Measurements from ENCODE around the gene SNAP47.

Gene SNAP47

DNA sequence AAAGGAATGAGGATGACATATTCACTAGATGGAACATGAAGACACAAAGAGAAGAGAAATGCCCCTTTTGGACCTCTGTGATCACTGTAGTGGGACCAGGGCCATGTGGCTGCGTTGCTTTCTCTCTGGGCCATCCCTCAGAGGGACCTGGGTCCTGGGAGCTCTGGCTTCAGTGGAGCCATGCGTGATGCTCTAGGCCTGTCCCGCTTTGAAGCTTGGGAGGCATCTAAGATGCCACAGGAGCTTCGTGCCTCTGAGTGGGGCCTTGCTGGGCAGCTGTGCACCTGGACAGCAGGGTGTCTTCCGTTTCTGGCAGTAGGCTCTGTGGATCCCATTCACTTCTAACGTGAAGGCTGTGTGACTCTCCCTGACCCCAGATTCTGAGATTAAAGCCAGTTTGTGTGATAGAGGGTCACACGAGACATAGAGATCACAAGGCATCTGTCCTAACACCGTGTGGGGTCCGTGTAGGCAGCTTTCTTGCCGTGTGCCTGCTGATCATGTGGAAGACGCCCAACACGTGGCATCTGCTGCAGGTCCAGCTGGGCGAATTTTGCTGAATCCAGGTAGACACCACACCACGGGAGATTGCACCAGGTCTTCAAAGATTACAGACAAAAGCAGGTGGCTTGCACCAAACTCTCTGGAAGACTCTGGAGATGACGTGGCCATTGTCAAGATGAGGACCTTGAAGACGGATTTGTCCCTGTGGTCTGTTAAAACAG is 63.0 kb downstream of the SNAP47 start:
- DNase-seq (ENCODE audit: low read depth in 3 of 3) = no peak

- DNase-seq (ENCODE audit: low read depth in 3 of 3) = no peak
Observed at GRCh38 chr1:227799756-227800155, 64.5 kb downstream of the SNAP47 start.

GRCh38 chr1:227803933-227804332 is 68.7 kb downstream of the SNAP47 start:
- no peak for DNase-seq (ENCODE audit: low read depth in 3 of 3)

DNA sequence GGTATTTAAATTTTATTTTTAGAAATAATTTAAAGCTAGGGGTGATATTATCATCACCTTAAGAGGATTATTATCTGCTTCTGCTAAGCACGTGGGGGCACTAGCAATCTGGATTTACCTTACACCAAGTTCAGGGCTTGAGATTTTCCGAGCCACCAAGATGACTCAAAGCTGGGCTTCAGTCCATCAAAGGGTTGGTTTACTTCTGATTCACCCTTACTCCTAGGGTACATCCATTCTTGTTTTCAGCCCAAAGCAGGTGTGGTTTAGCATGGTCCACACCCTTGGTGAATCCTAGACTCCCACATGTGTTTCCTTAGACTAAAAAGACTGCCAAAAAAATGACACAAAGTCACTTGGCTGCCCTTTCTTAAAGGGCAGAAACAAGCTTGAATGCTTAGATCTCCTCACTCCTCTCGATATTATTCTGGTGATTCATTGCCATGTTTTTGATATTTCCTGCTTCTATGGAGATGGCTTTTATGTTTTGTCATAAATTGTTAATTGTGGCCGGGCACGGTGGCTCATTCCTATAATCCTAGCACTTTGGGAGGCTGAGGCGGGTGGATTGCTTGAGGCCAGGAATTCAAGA is 70.5 kb downstream of the SNAP47 start:
- no peak for DNase-seq (ENCODE audit: low read depth in 3 of 3)

- DNase-seq (ENCODE audit: low read depth in 3 of 3) = no peak
Observed at GRCh38 chr1:227808566-227808965, 73.3 kb downstream of the SNAP47 start.

- DNase-seq (ENCODE audit: low read depth in 3 of 3) = no peak
Observed at GRCh38 chr1:227809026-227809425, 73.8 kb downstream of the SNAP47 start.

- no peak for DNase-seq (ENCODE audit: low read depth in 3 of 3)
Observed at GRCh38 chr1:227813962-227814361, 78.7 kb downstream of the SNAP47 start.

GRCh38 chr1:227815468-227816409 is 80.5 kb downstream of the SNAP47 start, which contains the start of gene PRSS38:
Gene PRSS38 (plus strand): TSS chr1:227815675. CDS start chr1:227815717, 42 bp downstream.
- DNase-seq (ENCODE audit: low read depth in 3 of 3) = no peak

DNA sequence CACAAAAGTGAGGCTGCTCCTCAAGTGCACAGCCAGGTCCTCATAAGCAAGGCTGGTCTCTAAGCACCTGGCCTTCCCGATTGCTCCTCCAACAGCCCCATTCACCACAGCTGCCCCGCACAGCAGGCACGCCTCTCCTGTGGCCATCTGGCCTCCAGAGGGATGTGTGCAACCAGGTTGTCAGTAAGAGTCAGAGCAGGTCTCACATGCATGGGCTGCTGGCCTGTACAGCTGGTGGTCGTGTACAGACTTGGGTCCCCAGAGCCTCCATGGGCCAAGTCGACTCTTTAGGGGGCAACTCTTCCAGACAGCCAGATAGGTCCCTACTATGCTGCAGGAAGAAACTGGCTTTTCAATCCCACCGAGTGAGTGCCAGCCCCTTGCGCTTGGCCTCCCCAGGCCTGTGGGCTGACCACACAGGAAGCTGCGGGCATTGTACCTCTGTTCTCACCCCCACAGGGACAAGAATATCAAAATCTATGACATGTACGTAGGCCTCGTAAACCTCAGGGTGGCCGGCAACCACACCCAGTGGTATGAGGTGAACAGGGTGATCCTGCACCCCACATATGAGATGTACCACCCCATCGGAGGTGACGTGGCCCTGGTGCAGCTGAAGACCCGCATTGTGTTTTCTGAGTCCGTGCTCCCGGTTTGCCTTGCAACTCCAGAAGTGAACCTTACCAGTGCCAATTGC is 81.7 kb downstream of the SNAP47 start:
- no peak for DNase-seq (ENCODE audit: low read depth in 3 of 3)

DNA sequence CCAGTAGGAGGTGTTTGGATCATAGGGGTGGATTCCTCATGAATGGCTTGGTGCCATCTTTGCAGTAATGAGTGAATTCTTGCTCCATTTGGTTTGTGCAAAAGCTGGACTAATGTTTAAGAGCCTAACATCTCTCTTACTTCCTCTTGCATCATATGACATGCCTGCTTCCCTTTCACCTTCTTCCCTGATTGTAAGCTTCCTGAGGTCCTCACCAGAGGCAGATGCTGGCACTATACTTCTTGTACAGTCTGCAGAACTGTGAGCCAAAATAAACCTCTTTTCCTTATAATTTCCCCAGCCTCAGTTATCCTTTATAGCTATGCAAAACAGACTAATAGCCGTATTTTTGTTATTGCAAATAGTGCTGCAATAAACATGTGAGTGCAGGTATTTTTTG is 88.3 kb downstream of the SNAP47 start:
- no peak for DNase-seq (ENCODE audit: low read depth in 3 of 3)

DNA sequence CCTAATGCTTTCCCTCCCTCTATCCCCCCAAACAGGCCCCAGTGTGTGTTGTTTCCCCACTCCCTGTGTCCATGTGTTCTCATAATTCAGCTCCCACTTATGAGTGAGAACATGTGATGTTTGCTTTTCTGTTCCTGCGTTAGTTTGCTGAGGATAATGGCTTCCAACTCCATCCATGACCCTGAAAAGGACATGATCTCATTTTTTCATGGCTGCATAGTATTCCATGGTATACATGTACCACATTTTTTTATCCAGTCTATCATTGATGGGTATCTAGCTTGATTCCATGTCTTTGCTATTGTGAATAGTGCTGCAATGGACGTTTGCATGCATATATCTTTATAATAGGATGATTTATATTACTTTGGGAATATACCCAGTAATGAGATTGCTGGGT is 89.0 kb downstream of the SNAP47 start:
- no peak for DNase-seq (ENCODE audit: low read depth in 3 of 3)

- no peak for DNase-seq (ENCODE audit: low read depth in 3 of 3)
Observed at GRCh38 chr1:227828786-227829185, 93.6 kb downstream of the SNAP47 start.
